Activated CD8-positive, alpha-beta T cell treated with anti-CD3 and anti-CD28 coated beads for 36 hours (primary cell): Measurements from ENCODE around the gene PHOSPHO2. TPM values are rescaled to one million over a fixed set of nuclear protein-coding genes. Genes with fewer than 3 reads are reported as not detected.

Source experiments
- ATAC-seq: fragments of 200-7000 bp; cut with Tn5 transposase; one replicate; pipeline ENCODE4 v1.10.0; 2021; ENCODE audit warnings: mild to moderate bottlenecking, moderate library complexity
- CTCF ChIA-PET: fragments of 350-600 bp; sonication (Branson Sonifier 250); formaldehyde crosslinking; loops from one replicate; lab custom pipeline; 2021; ENCODE audit warnings: antibody characterized with exemption; lab: Charles Lee
- POLR2A ChIA-PET: fragments of 350-600 bp; sonication (Branson Sonifier 250); formaldehyde crosslinking; loops from one replicate; lab custom pipeline; 2021; ENCODE audit warnings: antibody characterized with exemption; lab: Charles Lee
- DNase-seq: peaks from one replicate; pipeline ENCODE4 v3.0.0-alpha.2; 2020
- H3K27ac Mint-ChIP-seq: one replicate; pipeline ENCODE4 v1.8.0; 2021; ENCODE audit warnings: mild to moderate bottlenecking, mixed read lengths
- H3K27me3 Mint-ChIP-seq: one replicate; pipeline ENCODE4 v1.8.0; 2021; ENCODE audit warnings: mixed read lengths
- H3K36me3 Mint-ChIP-seq: one replicate; pipeline ENCODE4 v1.8.0; 2021; ENCODE audit warnings: low read depth, mixed read lengths
- H3K4me1 Mint-ChIP-seq: one replicate; pipeline ENCODE4 v1.8.0; 2021; ENCODE audit warnings: low read depth, mixed read lengths
- H3K4me3 Mint-ChIP-seq: one replicate; pipeline ENCODE4 v1.8.0; 2021; ENCODE audit warnings: mild to moderate bottlenecking, moderate library complexity, mixed read lengths
- H3K9me3 Mint-ChIP-seq: one replicate; pipeline ENCODE4 v1.8.0; 2021; ENCODE audit warnings: mixed read lengths
- CTCF ChIP-seq: fragments of 200-600 bp; IDR thresholded peaks from one replicate; pipeline ENCODE4 v1.8.0; 2022; ENCODE audit warnings: antibody characterized with exemption, mild to moderate bottlenecking
- intact Hi-C: fragments of 100-400 bp; cut with micrococcal nuclease; formaldehyde crosslinking; loops from one replicate; pipeline ENCODE4 v1.10.0; 2022
- total RNA-seq, 2 experiments: library from RNA; stranded (reverse); gene quantifications; one replicate each; pipeline ENCODE4 v1.2.3, GENCODE V29; 2021

The PHOSPHO2 gene
- total RNA-seq, 2 experiments from 2014 or later, result 3.2 to 3.9 TPM

- ChIA-PET POLR2A (interaction anchor here (1.1 kb wide), 1 partner anchor 72 kb away, joined by 3 read pairs; no protein-coding TSS in a partner anchor), CTCF (interaction anchor here (0.8 kb wide), 1 partner anchor 189 kb away, joined by 3 read pairs; no protein-coding TSS in a partner anchor)
- Mint-ChIP-seq H3K36me3 (no peaks in the 10 kb centered on the region), H3K27me3 (no peaks in the 10 kb centered on the region), H3K4me1 (peaks cover 2% of the 10 kb centered on the region), H3K4me3 (no peak overlapping the region), H3K27ac (no peak overlapping the region), H3K9me3 (no peaks in the 10 kb centered on the region)
- intact Hi-C loops, result no loop called here
- ATAC-seq, result no peak
- DNase-seq, result no peak
- no peak for TF ChIP-seq CTCF
Measured at GRCh38 chr2:169715379-169716237, 21.3 kb downstream of the PHOSPHO2 start.

GRCh38 chr2:169716238-169716886 is 22.1 kb downstream of the PHOSPHO2 start:
- Mint-ChIP-seq H3K4me1 (peaks cover 2% of the 10 kb centered on the region), H3K4me3 (no peak overlapping the region), H3K27ac (no peak overlapping the region), H3K9me3 (no peaks in the 10 kb centered on the region), H3K36me3 (no peaks in the 10 kb centered on the region), H3K27me3 (no peaks in the 10 kb centered on the region)
- no peak for ATAC-seq
- POLR2A ChIA-PET, result no interaction called here
- intact Hi-C loops, result no loop called here
- CTCF ChIA-PET, result no interaction called here
- DNase-seq, result no peak
- no peak for TF ChIP-seq CTCF

- no peak for DNase-seq
- Mint-ChIP-seq H3K9me3 (no peaks in the 10 kb centered on the region), H3K4me1 (peaks cover 2% of the 10 kb centered on the region), H3K4me3 (no peak overlapping the region), H3K36me3 (no peaks in the 10 kb centered on the region), H3K27me3 (no peaks in the 10 kb centered on the region), H3K27ac (no peak overlapping the region)
- TF ChIP-seq CTCF, result no peak
- CTCF ChIA-PET, result no interaction called here
- POLR2A ChIA-PET, result no interaction called here
- intact Hi-C loops, result no loop called here
- ATAC-seq, result no peak
Measured at GRCh38 chr2:169716938-169717690, 22.8 kb downstream of the PHOSPHO2 start.

- intact Hi-C loops, result no loop called here
- Mint-ChIP-seq H3K27me3 (no peaks in the 10 kb centered on the region), H3K4me3 (no peak overlapping the region), H3K4me1 (peaks cover 2% of the 10 kb centered on the region), H3K36me3 (no peaks in the 10 kb centered on the region), H3K9me3 (no peaks in the 10 kb centered on the region), H3K27ac (no peak overlapping the region)
- ATAC-seq, result no peak
- POLR2A ChIA-PET, result no interaction called here
- CTCF ChIA-PET, result no interaction called here
- TF ChIP-seq CTCF, result no peak
- no peak for DNase-seq
Measured at GRCh38 chr2:169717691-169718063, 23.4 kb downstream of the PHOSPHO2 start.
